Peyer's patch (tissue), 4 donors: ENCODE data around the gene SAFB.

Source experiments
- CTCF ChIP-seq, 6 experiments: fragments of 450-650 bp in 4 of 6; fragments of 200-600 bp in 2 of 6; sonication (generic) in 1 of 6; IDR thresholded peaks; one replicate each; pipeline ENCODE4 v1.5.1; 2017 to 2019; ENCODE audit warnings: antibody characterized with exemption in 6 of 6, mild to moderate bottlenecking in 3 of 6, moderate library complexity in 1 of 6
- POLR2A ChIP-seq, 2 donors: fragments of 450-650 bp; IDR thresholded peaks; one replicate each; pipeline ENCODE4 v1.5.1; 2017; ENCODE audit warnings: antibody characterized with exemption in 2 of 2, mild to moderate bottlenecking in 2 of 2, moderate library complexity in 2 of 2

DNA sequence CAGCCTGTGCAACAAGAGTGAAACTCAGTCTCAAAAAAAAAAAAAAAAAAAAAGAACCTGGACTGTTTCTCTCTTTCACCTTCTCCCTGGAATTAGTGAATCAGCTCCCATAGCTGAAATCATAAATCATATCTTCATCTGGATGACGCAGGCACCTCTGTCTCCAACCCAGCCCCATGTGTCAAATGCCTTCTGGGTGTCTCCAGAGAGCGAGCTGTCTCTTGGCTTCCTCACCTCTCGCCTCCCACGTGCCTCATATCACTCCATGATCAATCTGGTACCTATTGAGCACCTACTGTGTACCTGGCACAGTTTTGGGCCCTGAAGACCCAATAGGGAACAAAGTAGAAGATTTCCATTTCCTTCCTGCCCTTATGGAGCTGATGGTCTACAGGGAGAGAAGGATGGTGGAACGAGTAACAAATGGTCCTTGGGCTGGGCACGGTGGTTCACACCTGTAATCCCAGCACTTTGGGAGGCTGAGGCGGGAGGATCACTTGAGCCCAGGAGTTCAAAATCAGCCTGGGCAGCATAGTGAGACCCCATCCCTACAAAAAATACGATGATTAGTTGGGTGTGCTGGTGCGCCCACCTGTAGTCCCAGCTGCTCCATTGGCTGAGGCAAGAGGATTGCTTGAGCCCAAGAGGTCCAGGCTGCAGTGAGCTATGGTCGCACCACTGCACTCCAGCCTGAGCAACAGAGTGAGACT lies 60.4 kb downstream of the SAFB start:
- TF ChIP-seq CTCF (IDR thresholded peaks at IDR 0.05), result no peak
- TF ChIP-seq POLR2A (IDR thresholded peaks at IDR 0.05), result no peak
